ENCODE results near the gene DYNLT2. TPM values are rescaled to one million over a fixed set of nuclear protein-coding genes. Genes with fewer than 3 reads are reported as not detected.

Gene DYNLT2
- polyA plus RNA-seq, 6 donors from 2014 or later = 0.56 to 0.98 (median 0.57) TPM; not detected in 1

- Mint-ChIP-seq H3K27ac (no peak overlapping the region), H3K36me3 (peaks cover 22 to 40% of the 10 kb centered on the region in 2 donors), H3K4me1 (peaks cover 0 to 13% (median 6%) of the 10 kb centered on the region in 3 donors), H3K9me3 (peaks cover under 1 to 33% (median 24%) of the 10 kb centered on the region in 7 donors), H3K4me3 (no peak overlapping the region), H3K27me3 (no peaks in the 10 kb centered on the region)
- DNase-seq (no peak), ATAC-seq (ENCODE audit: low read depth in 2 of 2) (no peak)
These were observed 60.1 kb downstream of the DYNLT2 start for GRCh38 chr6:169691260-169691659.

Other genes starting within 250 kb of the DYNLT2 start
- gene WDR27, start 49.5 kb downstream of the DYNLT2 start, polyA plus RNA-seq (ENCODE audit: low read depth in 6 of 6) = 10 to 100 TPM in 5 of 6 donors, 1 to 10 TPM in 1; 9.9 to 17.8 (median 15.2) TPM
- 10 to 100 TPM in 2 of 6 donors, 1 to 10 TPM in 4; 8.2 to 12.1 (median 9.2) TPM for gene C6orf120, start 49.4 kb downstream of the DYNLT2 start, polyA plus RNA-seq (ENCODE audit: low read depth in 6 of 6)
- gene PHF10, start 27.1 kb downstream of the DYNLT2 start, polyA plus RNA-seq (ENCODE audit: low read depth in 6 of 6) = 10 to 100 TPM; 12.9 to 22.9 (median 17.6) TPM
- gene ERMARD, start 50 bp upstream of the DYNLT2 start, polyA plus RNA-seq (ENCODE audit: low read depth in 6 of 6) = 10 to 100 TPM in 4 of 6 donors, 1 to 10 TPM in 2; 8.2 to 19.4 (median 12.9) TPM

All from naive B cell (primary cell).